HG03196 (cell line): ENCODE results near the gene TLE3.
A peak's percentile ranks its signal among the peaks of the same experiment; 100 is the strongest.
"Not testable (repeated sequence)": the region's sequence is repeated elsewhere in the genome, so short reads cannot be mapped to it uniquely, and the experiment has no call there.

ENCODE experiments used
- ATAC-seq: cut with Tn5 transposase; IDR thresholded peaks from one replicate; pipeline ENCODE4 v1.9.1; 2021; ENCODE audit not compliant: unreplicated experiment

TLE3 gene

DNA sequence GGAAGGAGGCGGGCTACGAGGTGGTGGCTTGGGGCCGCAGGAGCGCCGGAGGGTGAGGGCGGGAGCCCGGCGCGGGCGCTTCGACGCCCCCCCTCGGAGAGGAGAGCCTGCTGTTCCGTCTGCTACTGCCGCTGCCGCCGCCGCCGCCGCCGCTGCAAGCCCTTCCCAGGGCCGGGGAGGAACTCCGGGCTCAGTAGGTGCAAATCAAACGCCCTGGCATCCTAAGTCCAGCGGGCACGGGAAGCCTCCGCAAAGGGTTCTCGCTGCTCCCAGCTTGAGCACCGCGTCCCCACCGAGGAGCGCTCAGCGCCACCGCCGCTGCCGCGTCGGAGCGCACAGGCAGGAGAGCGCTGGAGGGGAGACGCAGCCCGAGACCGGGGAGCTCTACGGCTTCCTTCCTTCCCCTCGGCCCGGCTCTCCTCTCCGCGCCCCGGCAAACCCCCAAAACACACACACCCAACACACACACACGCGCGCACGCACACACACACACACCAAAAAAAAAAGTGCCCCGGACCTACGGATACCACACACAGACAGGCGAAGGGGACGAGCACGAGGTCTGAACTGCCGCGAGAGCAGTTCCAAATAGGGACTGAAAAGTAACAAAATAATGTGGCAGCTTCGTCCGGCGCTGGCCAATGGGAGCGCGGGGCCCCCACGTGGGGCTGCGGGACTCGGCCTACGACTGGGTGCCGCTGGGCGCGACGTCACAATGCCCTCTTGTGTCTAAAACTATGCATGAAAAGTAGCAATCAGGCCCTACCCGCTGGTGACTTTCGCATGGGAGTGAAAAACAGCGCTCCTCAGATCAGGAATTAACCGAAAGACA, at the start of gene TLE3:
TLE3 (minus strand) TSS at position 597 of the 832 bp plus-strand sequence. CDS start 1,119 bp downstream, outside the sequence.
- peak; percentile 48 for ATAC-seq

DNA sequence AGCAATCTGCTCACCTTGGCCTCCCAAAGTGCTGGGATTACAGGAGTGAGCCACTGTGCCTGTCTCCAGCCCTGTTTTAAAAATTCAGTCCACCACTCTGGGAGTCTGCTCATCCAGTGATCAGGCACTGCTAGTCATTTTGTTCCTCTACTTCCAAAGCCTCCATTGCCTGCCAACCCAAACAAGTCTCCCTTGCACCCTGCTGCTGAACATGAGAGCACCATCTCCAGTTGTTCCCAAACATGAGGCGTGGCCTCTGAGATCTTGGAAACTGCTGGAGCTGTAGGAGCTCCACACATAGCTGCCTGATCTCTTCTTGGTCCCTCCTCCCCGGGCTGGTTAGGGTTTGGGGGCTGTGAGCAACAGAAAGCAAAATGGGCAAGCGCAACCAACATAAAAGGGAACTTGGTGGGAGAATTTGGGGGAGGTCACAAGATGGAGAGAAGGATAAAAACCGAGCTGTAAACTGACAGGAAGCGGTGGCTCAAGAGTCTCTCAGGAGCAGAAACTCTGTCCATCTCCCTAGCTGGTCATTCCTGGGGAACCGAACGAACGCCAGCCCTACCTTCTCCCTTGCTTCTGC, 49.6 kb upstream of the TLE3 start:
- ATAC-seq, result no peak

DNA sequence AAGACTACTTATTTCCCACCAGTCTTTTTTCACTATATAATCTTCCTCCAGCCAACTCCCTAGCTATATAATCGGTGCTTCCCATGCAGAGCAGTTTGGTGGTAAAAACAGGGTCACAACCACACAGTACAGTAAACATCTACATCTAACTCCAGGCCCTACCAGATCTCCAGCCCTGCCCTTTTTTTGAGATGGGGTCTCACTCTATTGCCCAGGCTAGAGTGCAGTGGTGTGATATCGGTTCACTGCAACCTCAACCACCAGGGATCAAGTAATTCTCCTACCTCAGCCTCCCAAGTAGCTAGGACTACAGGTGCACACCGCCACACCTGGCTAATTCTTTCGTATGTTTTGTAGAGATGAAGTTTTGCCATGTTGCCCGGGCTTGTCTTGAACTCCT, 49.1 kb upstream of the TLE3 start:
- no peak for ATAC-seq

DNA sequence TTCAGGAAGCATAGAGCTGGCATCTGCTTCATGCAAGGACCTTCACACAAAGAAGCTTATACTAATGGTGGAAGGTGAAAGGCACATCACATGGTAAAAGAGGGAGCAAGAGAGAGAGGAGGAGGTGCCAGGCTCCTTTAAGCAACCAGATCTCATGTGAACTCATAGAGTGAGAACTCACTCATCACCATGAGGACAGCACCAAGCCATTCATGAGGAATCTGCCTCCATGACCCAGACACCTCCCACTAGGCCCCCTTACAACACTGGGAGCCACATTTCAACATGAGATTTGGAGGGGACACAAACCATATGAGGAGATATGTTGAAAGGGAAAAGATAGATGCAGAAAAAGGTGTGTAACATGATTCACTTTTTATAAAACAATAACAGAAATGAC, 48.4 kb upstream of the TLE3 start:
- ATAC-seq, result no peak

DNA sequence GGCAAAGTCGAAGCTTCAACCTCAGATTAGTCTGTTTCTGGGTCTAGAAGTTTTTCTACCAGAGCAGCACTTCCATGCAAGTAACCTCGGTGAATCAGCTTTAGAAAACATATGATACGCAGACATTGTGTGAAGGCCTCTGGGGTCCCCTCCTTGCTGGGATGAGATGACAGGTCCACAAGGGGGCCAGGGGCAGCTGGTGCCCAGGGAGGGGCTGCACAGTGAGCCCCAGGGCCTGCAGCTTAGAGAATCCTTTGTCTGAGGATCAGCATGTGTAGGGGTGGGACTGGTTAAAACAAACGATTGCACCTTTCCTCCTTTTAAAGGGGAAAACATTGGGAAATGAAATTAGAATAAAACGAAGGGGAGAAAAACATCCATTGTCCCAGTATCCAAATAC, 47.5 kb upstream of the TLE3 start:
- ATAC-seq, result no peak

DNA sequence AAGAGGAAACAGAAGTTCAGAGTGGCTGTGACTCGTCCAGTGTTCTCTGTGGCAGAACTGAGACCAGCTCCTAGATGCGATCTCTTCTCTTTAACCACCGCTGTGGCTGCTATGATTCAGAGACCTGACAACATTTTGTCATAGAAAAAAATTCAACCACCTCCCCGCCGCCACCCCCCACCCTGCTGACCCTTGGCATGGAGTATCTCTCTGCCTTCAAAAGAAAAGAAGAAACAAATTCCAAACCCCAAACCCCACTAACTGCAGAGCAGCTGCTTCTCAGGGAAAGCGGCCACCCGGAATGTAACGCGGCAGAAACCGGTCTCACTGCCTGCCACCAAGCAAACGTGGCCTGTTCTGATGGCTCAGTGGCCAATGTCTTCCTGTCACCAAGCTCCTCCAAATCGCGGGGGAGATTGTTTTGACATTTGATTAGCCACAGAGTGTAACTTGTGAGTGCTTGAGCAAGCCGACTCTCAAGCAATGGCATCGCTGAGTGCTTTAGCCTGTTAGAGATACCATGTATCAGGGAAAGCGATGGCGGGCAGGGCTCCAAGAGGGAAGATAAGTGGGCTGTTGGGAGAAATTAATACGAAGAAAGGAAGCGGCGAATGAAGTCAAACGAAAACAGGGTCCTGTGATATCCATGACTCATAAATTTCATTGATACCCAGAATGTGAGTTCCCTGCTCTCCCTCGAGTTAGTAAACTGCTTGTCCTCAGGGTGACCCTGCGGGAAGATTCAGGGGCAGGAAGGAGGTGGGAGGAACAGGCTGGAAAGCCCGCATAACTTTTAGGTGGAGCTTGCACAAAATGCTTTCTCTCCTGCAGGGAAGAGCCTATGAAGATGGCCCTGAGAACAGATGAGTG, 44.8 kb upstream of the TLE3 start:
- no peak for ATAC-seq

DNA sequence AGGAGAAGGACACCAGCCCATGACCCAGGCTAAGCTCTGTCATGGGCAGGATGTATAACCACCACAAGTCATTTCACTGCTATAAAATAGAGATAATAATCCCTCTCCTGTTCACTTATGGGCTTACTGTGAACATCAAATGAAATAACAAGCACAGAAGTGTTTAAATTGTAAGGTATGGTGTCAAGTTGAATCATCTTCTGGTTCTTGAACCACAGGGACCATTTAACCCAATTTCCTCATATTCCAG, 44.3 kb upstream of the TLE3 start:
- no peak for ATAC-seq

DNA sequence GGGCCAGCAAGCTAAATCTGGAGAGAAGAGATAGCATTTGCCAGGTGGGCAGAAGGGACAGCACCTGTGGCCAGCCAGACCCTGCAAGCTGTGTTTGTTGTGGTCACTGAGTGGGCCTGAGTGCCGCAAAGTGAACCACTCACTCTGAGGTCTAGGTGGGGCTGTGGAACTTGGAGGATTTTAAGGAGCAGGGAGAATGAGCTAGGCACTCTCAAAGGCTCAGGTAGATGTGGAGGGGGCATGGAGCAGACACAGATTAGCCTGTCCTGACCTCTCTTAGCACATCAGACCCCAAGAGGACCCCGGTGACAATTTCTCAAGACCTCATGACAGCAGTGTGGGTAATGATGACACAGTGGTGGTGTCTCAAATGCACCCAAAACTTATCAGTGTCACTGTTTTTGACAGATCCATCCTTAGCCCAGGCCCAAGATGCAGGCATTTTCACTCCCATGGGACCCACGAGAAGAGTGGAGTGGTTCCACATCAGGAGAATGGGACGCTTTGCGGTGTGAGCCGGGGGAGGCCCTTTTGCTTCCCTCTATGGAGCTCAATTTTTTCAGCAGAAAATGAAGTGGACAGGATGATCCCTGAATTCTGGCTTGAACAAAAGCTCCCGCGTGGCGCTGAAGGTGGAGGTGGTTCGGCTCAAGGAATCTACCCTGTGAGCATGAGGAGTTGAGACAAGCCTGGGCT, 43.8 kb upstream of the TLE3 start:
- ATAC-seq, result no peak

DNA sequence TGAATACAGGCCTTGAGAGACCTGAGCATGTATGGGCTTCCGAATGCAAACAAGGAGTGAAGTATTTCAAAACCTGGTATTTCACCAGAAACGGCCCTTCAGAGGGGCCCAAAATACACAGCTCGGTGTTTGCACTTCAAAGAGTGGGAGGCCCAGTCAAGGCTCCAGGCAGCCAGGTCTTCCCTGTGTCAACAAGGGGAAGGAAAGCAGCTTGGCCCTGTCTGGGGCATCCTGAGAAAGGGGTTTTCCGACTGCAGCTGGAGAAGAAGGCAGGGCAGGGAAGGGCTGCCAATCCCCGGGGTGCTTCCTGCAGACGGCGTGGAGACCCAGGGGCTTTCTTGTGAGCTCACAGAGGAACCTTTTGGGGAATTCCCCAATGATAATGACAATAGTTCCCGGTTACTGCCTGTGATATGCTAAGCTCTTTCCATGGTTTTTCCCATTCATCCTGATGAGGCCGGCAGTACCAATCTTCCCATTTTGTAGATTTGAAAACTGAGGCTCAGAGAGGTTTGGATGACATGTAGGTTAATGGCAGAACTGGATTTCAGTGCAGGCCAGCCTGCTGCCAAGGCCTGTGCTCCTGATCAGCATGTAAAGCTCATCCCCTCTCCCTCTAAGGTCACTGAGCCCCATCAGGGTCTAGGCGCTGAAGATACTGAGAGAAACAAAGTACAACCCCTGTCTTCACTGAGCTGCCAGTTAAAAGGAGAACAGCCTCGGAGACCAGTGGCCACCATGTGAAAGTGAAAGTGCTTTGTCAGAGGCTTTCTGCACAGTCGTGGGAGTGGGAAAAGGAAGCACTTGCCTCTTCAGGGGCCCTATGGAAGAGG, 43.0 kb upstream of the TLE3 start:
- ATAC-seq, result peak; percentile 50

DNA sequence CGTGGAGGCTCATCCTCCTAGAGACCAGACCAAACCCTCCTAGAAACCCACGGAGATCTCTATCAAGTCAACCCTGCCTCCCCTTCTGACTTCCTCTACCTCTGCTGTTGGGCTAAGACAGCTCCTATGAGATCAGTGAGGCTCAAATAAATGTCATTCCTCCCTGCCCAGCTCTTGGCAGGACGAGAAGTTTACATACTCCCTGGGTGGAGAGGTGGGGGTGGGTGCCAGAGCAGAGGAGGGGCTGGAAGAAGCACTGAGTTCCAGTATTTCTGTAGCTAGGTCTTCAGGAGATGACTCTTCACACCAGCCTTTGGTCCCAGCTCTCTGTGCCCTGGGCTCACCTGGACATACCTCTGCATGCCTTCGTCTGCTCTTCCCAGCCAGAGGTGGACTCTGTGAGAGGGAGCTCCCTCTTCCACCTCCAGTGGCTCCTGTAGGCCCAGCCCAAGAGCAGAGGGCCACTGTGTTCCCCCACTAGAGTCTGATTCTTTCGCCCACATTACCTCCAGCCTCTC, 42.4 kb upstream of the TLE3 start:
- ATAC-seq, result no peak

DNA sequence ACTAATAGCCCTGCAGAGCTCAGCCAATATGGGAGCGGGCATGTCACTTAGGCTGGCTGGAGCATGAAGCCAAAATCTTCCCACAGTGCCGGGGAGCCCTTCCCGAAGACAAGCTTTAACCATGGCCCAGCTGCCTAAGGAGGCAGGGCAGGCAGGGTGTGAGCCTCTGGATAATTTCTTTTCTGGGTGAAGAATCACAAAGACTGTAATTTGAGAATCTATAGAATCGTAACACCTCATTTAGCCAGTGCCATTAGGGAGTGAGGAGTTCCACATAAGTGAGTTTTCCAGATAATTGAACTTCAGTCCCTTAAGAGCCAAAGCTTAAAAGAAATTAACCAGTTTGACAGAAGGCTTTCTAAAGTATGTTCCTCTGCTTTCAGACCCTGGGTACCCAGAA, 40.2 kb upstream of the TLE3 start:
- ATAC-seq, result no peak

DNA sequence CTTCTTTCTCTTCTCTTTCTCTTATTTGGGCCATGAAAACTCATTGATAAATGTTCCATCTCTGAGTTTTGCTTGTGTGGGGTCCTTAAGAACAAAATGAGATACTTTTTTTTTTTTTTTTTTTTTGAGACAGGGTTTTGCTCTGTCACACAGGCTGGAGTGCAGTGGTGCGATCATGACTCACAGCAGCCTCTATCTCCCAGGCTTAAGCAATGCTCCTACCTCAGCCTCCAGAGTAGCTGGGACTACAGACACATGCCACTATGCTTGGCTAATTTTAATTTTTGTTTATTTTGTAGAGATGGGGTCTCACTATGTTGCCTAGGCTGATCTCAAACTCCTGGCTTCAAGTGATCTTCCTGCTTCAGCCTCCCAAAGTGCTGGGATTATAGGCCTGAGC, 39.3 kb upstream of the TLE3 start:
- not testable (repeated sequence) for ATAC-seq

DNA sequence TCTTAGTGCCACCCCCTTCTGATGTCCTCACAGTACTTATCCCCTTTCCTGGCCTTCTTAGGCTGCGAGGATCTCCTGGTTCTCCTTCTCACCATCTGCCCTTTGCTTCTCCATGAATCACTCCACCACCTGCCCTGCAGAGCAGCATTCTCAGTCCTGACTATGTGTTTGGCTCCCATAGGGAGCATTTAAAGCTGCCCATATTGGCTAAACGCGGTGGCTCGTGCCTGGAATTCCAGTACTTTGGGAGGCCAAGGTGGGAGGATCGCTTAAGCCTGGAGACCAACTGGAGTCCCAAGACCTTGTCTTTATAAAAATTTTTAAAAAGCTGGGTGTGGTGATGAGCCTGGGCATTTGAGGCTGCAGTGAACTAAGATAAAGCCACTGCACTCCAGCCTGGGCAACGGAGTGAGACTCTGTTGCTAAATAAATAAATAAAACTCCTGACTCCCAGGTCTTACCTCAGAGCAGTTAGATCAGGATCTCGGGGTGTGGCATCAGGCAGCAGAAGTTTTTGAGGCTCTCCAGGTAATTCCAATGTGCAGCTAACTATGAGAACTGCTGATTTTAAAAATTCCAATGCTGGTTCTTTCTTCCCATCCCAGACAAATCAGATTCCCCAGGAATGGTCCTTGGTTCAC, 36.2 kb upstream of the TLE3 start:
- ATAC-seq, result no peak

DNA sequence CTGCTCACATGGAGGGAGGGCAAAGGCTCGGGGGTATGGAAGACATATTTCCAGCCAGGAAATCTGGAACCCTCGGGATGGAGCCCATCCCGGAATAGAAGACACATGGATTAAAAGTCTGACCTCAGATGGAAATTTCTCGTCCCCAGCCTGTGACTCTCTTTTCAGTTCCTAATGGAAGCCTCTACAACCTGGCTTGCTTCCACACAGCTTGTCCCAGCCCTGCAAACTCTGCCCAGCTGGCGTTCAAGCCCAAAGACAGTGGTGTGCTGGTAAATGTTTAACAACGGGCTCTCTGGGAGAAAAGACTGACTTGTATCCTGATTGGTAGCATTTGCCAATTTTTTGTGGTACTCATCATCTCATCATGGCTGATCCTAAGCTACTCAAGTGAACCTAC, 35.6 kb upstream of the TLE3 start:
- no peak for ATAC-seq

DNA sequence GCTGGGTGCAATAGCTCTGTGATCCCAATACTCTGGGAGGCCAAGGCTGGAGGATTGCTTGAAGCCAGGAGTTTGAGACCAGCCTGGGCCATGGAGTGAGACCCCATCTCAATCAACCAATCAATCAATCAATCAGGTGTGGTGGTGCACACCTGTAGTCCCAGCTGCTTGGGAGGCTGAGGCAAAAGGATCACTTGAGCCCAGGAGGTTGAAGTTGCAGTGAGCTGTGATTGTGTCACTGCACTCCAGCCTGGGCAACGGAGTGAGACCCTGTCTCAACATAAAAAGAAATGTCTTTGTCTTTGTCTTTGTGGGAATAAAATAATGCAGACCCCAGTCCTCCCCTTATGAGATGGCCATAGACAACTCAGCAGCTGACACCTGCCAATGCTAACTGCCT, 34.9 kb upstream of the TLE3 start:
- ATAC-seq, result no peak

DNA sequence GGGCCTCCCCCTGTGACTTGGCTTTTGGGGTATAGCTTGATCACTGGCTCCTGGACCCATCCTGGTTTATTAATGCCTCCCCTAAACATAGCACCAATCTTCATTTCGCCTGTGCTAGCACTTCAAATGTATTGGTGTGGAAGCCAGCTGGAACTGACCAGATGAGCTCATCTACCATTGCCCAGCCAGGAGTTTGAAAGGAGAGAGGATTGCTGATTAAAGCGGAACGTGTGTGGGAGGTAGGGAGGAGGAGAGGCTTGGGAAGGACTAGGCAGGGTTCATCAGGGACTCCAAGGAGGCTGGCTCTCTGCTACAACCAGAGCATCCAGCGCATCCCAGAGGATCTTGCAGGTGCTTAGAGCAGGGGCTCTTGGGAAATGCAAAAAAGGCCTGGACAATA, 34.4 kb upstream of the TLE3 start:
- no peak for ATAC-seq

DNA sequence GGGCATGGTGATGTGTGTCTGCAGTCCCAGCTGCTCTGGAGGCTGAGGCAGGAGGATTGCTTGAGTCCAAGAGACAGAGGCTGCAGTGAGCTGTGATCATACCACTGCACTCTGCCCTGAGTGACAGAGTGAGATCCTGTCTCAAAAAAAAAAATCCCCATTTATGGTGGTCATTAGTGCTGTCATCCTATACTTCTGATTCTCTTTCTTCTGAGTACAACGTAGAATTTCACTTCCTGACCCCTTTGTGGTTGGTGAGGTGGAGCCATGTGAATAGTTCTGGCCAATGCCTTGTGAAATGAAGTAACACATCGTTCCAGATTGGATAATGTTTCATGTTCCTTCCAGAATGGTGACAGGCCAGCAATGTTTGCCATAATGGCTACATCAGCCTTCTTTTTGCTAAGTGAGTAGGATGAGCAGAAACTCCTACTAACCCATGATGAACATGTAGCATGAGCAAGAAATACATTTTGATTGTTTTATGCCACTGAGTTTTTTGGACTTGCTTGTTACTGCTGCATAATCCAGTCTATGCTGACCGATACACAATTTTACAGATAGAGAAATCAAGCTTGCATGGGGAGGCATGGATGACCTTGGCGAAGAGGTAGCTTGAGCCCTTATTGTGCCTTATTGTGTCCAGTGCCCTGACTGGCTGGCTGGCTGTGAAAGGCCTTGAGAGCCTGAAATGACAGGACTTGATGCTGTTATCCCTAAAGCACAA, 30.9 kb upstream of the TLE3 start:
- ATAC-seq, result no peak

DNA sequence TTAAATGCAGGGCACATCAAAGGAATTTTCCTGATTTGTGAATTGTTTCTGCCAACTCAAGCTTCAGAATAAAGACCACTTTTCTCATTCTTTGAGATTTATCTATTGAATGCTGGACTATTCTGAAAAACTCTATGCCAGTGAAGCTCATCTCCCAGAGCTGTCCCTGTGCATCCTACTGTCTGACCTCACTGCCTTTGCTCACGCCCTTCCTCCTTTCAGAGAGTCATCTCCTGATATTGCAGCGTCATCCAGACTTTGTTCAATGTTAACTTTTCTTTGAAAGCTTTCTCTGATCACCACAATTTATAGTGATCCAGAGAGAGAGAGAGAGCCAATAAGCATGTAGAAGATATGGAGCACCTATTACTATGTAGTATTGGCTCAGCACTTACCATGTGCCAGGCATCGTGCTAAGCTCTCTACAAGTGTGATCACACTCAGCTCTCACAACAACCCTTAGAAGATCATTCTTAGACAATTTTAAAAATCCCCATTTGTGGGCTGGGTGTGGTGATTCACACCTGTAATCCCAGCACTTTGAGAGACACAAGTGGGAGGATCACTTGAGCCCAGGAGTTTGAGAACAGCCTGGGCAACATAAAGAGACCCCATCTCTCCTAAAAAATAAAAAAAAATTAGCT, 30.2 kb upstream of the TLE3 start:
- ATAC-seq, result no peak

DNA sequence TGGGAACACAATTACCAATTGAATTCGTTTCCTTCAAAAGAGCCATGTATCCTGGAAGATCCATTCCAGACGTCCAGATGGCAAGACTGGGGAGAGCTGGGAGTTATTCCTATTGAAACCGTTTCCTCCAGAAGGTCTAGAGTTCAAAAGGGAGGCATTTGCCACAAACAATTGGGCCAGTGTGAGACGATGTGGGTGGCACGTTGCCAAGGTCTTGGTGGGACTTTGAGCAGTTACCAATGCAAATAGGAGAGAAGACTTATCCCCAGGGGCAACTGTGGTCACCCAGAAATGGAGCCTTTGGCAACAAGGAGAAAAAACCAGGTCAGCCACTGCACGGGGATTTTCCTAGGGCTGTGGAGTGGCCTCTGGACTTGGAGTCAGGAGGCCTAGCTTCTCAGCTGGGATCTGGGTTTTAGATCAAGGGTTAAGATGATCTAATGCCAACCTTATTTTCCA, 29.6 kb upstream of the TLE3 start:
- no peak for ATAC-seq
